Measurements from ENCODE around the gene SLCO3A1. TPM values are rescaled to one million over a fixed set of nuclear protein-coding genes. Genes with fewer than 3 reads are reported as not detected.

Gene SLCO3A1
- total RNA-seq, 1 experiment from 2014 or later = 9.1 TPM

DNA sequence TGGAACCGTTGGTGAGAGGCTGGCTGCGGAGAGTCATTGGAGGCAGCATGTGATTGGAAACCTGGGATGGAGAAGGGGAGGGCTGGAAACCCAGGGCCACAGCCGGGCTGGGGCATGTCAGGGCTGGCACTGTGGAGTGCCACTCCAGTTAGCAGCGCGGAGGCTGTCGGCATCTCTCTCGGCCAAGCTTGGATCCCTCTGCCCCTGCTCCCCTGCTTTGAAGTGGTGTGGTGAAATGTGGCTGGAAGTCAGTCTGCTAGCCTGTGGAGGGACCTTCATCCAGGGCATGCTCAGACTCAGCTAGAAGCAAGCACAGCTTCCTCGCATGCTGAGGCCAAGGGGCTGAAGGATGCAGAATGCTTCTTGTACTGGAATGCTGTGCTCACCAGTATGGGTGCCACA, 13.5 kb downstream of the SLCO3A1 start:
- DNase-seq (ENCODE audit: low spot score) (no peak), ATAC-seq (peak; percentile 30)
- POLR2A ChIA-PET = interaction anchor here (0.6 to 2.0 kb wide), 4 partner anchors 13 to 1245 kb away, joined by 3 to 9 read pairs (median 4); no protein-coding TSS in a partner anchor
- 0 out of 2 replicates have a peak overlapping the region, but pooled peaks have one; percentile 10 for H3K27ac Mint-ChIP-seq
- H3K36me3 Mint-ChIP-seq = peaks cover 8% of the 10 kb centered on the region
- TF ChIP-seq ZNF317 (CRISPR knock-in tag; IDR thresholded peaks at IDR 0.05; ENCODE audit: borderline replicate concordance, low read depth) (no peak), NFE2L1 (CRISPR knock-in tag; IDR thresholded peaks at IDR 0.05) (no peak), SMAD4 (CRISPR knock-in tag; IDR thresholded peaks at IDR 0.05) (no peak), MYBL2 (CRISPR knock-in tag; IDR thresholded peaks at IDR 0.05) (no peak), ZNF138 (CRISPR knock-in tag; conservative IDR thresholded peaks at IDR 0.05) (no peak), ZNF232 (CRISPR knock-in tag; IDR thresholded peaks at IDR 0.05) (no peak), FOXK1 (CRISPR knock-in tag; IDR thresholded peaks at IDR 0.05) (no peak)
- TF ChIP-seq, protein P1, sequence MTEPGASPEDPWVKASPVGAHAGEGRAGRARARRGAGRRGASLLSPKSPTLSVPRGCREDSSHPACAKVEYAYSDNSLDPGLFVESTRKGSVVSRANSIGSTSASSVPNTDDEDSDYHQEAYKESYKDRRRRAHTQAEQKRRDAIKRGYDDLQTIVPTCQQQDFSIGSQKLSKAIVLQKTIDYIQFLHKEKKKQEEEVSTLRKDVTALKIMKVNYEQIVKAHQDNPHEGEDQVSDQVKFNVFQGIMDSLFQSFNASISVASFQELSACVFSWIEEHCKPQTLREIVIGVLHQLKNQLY (CRISPR knock-in tag; IDR thresholded peaks at IDR 0.05) = no peak
- H3K27me3 Mint-ChIP-seq (ENCODE audit: low read depth) = no peaks in the 10 kb centered on the region
- H3K4me3 Mint-ChIP-seq = no peak overlapping the region
- peaks cover 38% of the 10 kb centered on the region for H3K4me1 Mint-ChIP-seq
- H3K9me3 Mint-ChIP-seq = peaks cover 13% of the 10 kb centered on the region
- CTCF ChIA-PET = interaction anchor here (0.6 to 4.7 kb wide), 8 partner anchors 11 to 214 kb away, joined by 4 to 32 read pairs (median 8); partner anchors contain the start of gene SLCO3A1

DNA sequence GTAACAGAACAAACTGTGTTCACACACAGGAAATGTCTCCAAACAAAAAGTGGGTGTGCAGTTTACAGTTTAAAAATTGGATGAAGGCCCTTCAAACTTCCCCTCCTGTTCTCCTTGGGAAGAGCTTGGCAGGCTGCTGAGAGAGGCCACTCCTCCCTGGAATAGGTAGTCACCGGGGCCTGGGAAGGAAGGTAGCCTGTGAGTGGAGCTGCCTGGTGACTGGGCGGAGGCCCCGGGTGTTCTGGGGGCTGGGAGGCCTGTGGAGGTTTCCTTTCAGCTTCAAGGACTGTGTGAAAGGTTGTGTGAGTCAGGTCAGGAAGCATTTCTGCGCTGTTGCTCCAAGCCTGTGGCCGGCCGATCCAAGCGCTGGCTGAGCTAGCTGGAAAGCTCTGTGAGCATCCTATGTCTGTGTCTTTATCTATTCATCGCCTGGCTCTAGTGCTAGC, 14.1 kb downstream of the SLCO3A1 start:
- Mint-ChIP-seq H3K36me3 (peaks cover 8% of the 10 kb centered on the region), H3K4me1 (peaks cover 34% of the 10 kb centered on the region), H3K27ac (no peak overlapping the region), H3K9me3 (peaks cover 13% of the 10 kb centered on the region), H3K4me3 (no peak overlapping the region), H3K27me3 (ENCODE audit: low read depth) (no peaks in the 10 kb centered on the region)
- CTCF ChIA-PET = interaction anchor here (1.4 to 4.7 kb wide), 6 partner anchors 12 to 212 kb away, joined by 5 to 32 read pairs (median 11); partner anchors contain the start of gene SLCO3A1
- POLR2A ChIA-PET = interaction anchor here (0.6 to 2.0 kb wide), 3 partner anchors 13 to 1245 kb away, joined by 3 to 9 read pairs (median 4); no protein-coding TSS in a partner anchor
- DNase-seq (ENCODE audit: low spot score) (peak; percentile 28), ATAC-seq (peak; percentile 81)
- TF ChIP-seq SMAD3 (CRISPR knock-in tag; IDR thresholded peaks at IDR 0.05; ENCODE audit: borderline replicate concordance) = no peak
- TF ChIP-seq, protein P2, sequence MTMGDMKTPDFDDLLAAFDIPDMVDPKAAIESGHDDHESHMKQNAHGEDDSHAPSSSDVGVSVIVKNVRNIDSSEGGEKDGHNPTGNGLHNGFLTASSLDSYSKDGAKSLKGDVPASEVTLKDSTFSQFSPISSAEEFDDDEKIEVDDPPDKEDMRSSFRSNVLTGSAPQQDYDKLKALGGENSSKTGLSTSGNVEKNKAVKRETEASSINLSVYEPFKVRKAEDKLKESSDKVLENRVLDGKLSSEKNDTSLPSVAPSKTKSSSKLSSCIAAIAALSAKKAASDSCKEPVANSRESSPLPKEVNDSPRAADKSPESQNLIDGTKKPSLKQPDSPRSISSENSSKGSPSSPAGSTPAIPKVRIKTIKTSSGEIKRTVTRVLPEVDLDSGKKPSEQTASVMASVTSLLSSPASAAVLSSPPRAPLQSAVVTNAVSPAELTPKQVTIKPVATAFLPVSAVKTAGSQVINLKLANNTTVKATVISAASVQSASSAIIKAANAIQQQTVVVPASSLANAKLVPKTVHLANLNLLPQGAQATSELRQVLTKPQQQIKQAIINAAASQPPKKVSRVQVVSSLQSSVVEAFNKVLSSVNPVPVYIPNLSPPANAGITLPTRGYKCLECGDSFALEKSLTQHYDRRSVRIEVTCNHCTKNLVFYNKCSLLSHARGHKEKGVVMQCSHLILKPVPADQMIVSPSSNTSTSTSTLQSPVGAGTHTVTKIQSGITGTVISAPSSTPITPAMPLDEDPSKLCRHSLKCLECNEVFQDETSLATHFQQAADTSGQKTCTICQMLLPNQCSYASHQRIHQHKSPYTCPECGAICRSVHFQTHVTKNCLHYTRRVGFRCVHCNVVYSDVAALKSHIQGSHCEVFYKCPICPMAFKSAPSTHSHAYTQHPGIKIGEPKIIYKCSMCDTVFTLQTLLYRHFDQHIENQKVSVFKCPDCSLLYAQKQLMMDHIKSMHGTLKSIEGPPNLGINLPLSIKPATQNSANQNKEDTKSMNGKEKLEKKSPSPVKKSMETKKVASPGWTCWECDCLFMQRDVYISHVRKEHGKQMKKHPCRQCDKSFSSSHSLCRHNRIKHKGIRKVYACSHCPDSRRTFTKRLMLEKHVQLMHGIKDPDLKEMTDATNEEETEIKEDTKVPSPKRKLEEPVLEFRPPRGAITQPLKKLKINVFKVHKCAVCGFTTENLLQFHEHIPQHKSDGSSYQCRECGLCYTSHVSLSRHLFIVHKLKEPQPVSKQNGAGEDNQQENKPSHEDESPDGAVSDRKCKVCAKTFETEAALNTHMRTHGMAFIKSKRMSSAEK (CRISPR knock-in tag; IDR thresholded peaks at IDR 0.05; ENCODE audit: borderline replicate concordance) = no peak
- TF ChIP-seq, protein P3, sequence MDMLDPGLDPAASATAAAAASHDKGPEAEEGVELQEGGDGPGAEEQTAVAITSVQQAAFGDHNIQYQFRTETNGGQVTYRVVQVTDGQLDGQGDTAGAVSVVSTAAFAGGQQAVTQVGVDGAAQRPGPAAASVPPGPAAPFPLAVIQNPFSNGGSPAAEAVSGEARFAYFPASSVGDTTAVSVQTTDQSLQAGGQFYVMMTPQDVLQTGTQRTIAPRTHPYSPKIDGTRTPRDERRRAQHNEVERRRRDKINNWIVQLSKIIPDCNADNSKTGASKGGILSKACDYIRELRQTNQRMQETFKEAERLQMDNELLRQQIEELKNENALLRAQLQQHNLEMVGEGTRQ (CRISPR knock-in tag; IDR thresholded peaks at IDR 0.05) = no peak
- TF ChIP-seq ZNF138 (CRISPR knock-in tag; conservative IDR thresholded peaks at IDR 0.05) = no peak
- TF ChIP-seq, protein P4, sequence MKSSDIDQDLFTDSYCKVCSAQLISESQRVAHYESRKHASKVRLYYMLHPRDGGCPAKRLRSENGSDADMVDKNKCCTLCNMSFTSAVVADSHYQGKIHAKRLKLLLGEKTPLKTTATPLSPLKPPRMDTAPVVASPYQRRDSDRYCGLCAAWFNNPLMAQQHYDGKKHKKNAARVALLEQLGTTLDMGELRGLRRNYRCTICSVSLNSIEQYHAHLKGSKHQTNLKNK (CRISPR knock-in tag; IDR thresholded peaks at IDR 0.05) = no peak
- no peak for TF ChIP-seq ZNF232 (CRISPR knock-in tag; IDR thresholded peaks at IDR 0.05)
- TF ChIP-seq, protein P5, sequence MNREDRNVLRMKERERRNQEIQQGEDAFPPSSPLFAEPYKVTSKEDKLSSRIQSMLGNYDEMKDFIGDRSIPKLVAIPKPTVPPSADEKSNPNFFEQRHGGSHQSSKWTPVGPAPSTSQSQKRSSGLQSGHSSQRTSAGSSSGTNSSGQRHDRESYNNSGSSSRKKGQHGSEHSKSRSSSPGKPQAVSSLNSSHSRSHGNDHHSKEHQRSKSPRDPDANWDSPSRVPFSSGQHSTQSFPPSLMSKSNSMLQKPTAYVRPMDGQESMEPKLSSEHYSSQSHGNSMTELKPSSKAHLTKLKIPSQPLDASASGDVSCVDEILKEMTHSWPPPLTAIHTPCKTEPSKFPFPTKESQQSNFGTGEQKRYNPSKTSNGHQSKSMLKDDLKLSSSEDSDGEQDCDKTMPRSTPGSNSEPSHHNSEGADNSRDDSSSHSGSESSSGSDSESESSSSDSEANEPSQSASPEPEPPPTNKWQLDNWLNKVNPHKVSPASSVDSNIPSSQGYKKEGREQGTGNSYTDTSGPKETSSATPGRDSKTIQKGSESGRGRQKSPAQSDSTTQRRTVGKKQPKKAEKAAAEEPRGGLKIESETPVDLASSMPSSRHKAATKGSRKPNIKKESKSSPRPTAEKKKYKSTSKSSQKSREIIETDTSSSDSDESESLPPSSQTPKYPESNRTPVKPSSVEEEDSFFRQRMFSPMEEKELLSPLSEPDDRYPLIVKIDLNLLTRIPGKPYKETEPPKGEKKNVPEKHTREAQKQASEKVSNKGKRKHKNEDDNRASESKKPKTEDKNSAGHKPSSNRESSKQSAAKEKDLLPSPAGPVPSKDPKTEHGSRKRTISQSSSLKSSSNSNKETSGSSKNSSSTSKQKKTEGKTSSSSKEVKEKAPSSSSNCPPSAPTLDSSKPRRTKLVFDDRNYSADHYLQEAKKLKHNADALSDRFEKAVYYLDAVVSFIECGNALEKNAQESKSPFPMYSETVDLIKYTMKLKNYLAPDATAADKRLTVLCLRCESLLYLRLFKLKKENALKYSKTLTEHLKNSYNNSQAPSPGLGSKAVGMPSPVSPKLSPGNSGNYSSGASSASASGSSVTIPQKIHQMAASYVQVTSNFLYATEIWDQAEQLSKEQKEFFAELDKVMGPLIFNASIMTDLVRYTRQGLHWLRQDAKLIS (CRISPR knock-in tag; IDR thresholded peaks at IDR 0.05; ENCODE audit: borderline replicate concordance) = no peak
- TF ChIP-seq NFE2L1 (CRISPR knock-in tag; IDR thresholded peaks at IDR 0.05) = no peak
- TF ChIP-seq, protein P6, sequence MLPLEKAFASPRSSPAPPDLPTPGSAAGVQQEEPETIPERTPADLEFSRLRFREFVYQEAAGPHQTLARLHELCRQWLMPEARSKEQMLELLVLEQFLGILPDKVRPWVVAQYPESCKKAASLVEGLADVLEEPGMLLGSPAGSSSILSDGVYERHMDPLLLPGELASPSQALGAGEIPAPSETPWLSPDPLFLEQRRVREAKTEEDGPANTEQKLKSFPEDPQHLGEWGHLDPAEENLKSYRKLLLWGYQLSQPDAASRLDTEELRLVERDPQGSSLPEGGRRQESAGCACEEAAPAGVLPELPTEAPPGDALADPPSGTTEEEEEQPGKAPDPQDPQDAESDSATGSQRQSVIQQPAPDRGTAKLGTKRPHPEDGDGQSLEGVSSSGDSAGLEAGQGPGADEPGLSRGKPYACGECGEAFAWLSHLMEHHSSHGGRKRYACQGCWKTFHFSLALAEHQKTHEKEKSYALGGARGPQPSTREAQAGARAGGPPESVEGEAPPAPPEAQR (CRISPR knock-in tag; IDR thresholded peaks at IDR 0.05) = no peak
- TF ChIP-seq TP53 (CRISPR knock-in tag; IDR thresholded peaks at IDR 0.05) = no peak
- TF ChIP-seq, protein P7, sequence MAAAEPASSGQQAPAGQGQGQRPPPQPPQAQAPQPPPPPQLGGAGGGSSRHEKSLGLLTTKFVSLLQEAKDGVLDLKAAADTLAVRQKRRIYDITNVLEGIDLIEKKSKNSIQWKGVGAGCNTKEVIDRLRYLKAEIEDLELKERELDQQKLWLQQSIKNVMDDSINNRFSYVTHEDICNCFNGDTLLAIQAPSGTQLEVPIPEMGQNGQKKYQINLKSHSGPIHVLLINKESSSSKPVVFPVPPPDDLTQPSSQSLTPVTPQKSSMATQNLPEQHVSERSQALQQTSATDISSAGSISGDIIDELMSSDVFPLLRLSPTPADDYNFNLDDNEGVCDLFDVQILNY (CRISPR knock-in tag; IDR thresholded peaks at IDR 0.05) = no peak
- TF ChIP-seq, protein P8, sequence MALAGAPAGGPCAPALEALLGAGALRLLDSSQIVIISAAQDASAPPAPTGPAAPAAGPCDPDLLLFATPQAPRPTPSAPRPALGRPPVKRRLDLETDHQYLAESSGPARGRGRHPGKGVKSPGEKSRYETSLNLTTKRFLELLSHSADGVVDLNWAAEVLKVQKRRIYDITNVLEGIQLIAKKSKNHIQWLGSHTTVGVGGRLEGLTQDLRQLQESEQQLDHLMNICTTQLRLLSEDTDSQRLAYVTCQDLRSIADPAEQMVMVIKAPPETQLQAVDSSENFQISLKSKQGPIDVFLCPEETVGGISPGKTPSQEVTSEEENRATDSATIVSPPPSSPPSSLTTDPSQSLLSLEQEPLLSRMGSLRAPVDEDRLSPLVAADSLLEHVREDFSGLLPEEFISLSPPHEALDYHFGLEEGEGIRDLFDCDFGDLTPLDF (CRISPR knock-in tag; IDR thresholded peaks at IDR 0.05) = no peak
- TF ChIP-seq ZBTB21 (CRISPR knock-in tag; IDR thresholded peaks at IDR 0.05; ENCODE audit: borderline replicate concordance) = no peak
- no peak for TF ChIP-seq RELA (CRISPR knock-in tag; IDR thresholded peaks at IDR 0.05; ENCODE audit: borderline replicate concordance)
- TF ChIP-seq SOX15 (CRISPR knock-in tag; IDR thresholded peaks at IDR 0.05) = no peak
